Measurements from ENCODE around the gene CLEC16A. TPM values are rescaled to one million over a fixed set of nuclear protein-coding genes. Genes with fewer than 3 reads are reported as not detected.

CLEC16A gene
- total RNA-seq, 4 donors from 2014 or later = 20.3 to 25.7 (median 25.1) TPM

DNA sequence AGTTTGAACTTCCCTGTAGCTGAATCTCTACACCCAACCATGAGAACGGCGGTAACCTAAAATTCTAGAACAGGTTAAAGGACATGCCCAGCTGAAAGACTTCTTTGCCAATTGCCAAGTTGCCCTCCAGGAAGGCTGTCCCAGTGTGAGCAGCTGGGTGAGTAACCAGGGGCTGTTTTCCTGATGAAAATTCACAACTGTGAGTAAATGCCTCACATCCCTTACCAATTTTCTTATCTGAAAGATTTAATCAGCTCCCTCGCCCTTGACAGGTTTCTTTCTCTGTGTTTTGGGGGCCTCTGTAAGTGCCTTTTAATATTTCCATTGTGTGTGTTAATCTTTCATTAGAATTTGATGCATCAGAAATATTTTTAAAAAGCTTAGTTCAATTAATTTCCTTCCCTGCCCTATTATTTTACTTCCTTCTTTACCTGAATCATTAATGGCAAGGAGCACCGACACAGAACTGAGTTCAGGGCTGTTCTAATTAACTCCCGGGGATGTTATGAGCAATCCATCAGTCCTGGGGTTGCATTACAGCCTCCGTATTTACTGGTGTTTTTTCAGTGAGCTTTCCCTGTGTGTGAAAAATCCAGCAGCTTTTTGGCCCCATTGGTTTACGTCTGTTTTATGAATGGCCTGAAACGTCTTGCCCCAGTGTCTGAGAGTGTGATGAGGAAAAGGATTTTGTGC, 152.9 kb downstream of the CLEC16A start:
- no peak for DNase-seq
- Histone ChIP-seq H3K4me3 (no peak overlapping the region), H3K4me1 (peaks cover 11 to 51% (median 27%) of the 10 kb centered on the region in 3 donors), H3K27ac (no peak overlapping the region), H3K27me3 (no peaks in the 10 kb centered on the region), H3K9me3 (no peaks in the 10 kb centered on the region), H3K36me3 (peaks cover 0 to 28% (median under 1%) of the 10 kb centered on the region in 3 donors)
- intact Hi-C loops (cut with DNase I) = no loop called here
- no peak for TF ChIP-seq POLR2A (IDR thresholded peaks at IDR 0.05)
- TF ChIP-seq CTCF (IDR thresholded peaks at IDR 0.05) = no peak
- WGBS, 2 donors = 82 to 84% methylated on average over 8 of the region's 8 CpGs

GRCh38 chr16:11097787-11098167, 153.4 kb downstream of the CLEC16A start:
- Histone ChIP-seq H3K9me3 (no peaks in the 10 kb centered on the region), H3K36me3 (peaks cover 0 to 28% (median 0%) of the 10 kb centered on the region in 3 donors), H3K4me3 (no peak overlapping the region), H3K27me3 (no peaks in the 10 kb centered on the region), H3K4me1 (peaks cover 11 to 56% (median 30%) of the 10 kb centered on the region in 3 donors), H3K27ac (no peak overlapping the region)
- WGBS, 2 donors = 95 to 100% methylated on average over 3 to 4 of the region's 6 CpGs
- intact Hi-C loops (cut with DNase I) = no loop called here
- DNase-seq = no peak
- TF ChIP-seq POLR2A (IDR thresholded peaks at IDR 0.05) (no peak), CTCF (IDR thresholded peaks at IDR 0.05) (no peak)

- intact Hi-C loops (cut with DNase I) = no loop called here
- no peak overlapping the region for H3K27ac ChIP-seq
- H3K4me1 ChIP-seq = peaks cover 4 to 52% (median 28%) of the 10 kb centered on the region in 3 donors
- no peaks in the 10 kb centered on the region for H3K27me3 ChIP-seq
- no peak for DNase-seq
- H3K36me3 ChIP-seq = peaks cover 0 to 28% (median 0%) of the 10 kb centered on the region in 3 donors
- no peaks in the 10 kb centered on the region for H3K9me3 ChIP-seq
- 78 to 85% methylated on average over 10 to 15 of the region's 17 CpGs for WGBS, 2 donors
- H3K4me3 ChIP-seq = no peak overlapping the region
- TF ChIP-seq CTCF (IDR thresholded peaks at IDR 0.05) = no peak
- TF ChIP-seq POLR2A (IDR thresholded peaks at IDR 0.05) = no peak
These were observed 154.4 kb downstream of the CLEC16A start for GRCh38 chr16:11098601-11099390.

- peaks cover 0 to 52% (median 25%) of the 10 kb centered on the region in 3 donors for H3K4me1 ChIP-seq
- intact Hi-C loops (cut with DNase I) = no loop called here
- TF ChIP-seq CTCF (IDR thresholded peaks at IDR 0.05) = no peak
- TF ChIP-seq POLR2A (IDR thresholded peaks at IDR 0.05) = no peak
These were observed 155.4 kb downstream of the CLEC16A start for GRCh38 chr16:11099672-11100205.

More at GRCh38 chr16:11099672-11100205, 155.4 kb downstream of the CLEC16A start:
- H3K4me3 ChIP-seq = no peak overlapping the region
- DNase-seq = no peak
- 86 to 100% methylated on average over 2 to 6 of the region's 7 CpGs for WGBS, 2 donors
- H3K9me3 ChIP-seq = no peaks in the 10 kb centered on the region
- peaks cover 0 to 28% (median 0%) of the 10 kb centered on the region in 3 donors for H3K36me3 ChIP-seq
- H3K27ac ChIP-seq = peak overlapping the region; percentile 29 to 84 (median 64)
- no peaks in the 10 kb centered on the region for H3K27me3 ChIP-seq
